SK-N-SH (cell line): ENCODE results near the gene MGAT4B. TPM values are rescaled to one million over a fixed set of nuclear protein-coding genes. Genes with fewer than 3 reads are reported as not detected.
"Not testable (repeated sequence)": the region's sequence is repeated elsewhere in the genome, so short reads cannot be mapped to it uniquely, and the experiment has no call there.

Source experiments
- CTCF ChIA-PET: fragments of 300-600, 350-600 bp; formaldehyde crosslinking; extraction: SDS; loops from one replicate; lab custom pipeline; 2021; lab: Yijun Ruan, JAX
- POLR2A ChIA-PET: fragments of 350-600 bp; sonication (Branson Sonifier 250); formaldehyde crosslinking; extraction: SDS; loops from one replicate; lab custom pipeline; 2020; ENCODE audit warnings: antibody characterized with exemption, inconsistent platforms; lab: Yijun Ruan, JAX
- DNase-seq: peaks from one replicate; pipeline ENCODE4 v3.0.0; 2012
- H2AFZ ChIP-seq: fragments of 200-600 bp; sonication (generic); 2 replicates; pipeline ENCODE4 v1.8.1; 2016; ENCODE audit warnings: antibody characterized with exemption, mild to moderate bottlenecking, low read depth
- H3F3A ChIP-seq: fragments of 200-600 bp; sonication (generic); replicated peaks from 2 replicates; pipeline ENCODE3; 2016; ENCODE audit warnings: antibody characterized with exemption, mild to moderate bottlenecking; ENCODE audit not compliant: insufficient read depth
- H3K27ac ChIP-seq, 2 experiments: fragments of 200-500 bp in 1 of 2; fragments of 200-600 bp in 1 of 2; sonication (Bioruptor generic) in 1 of 2; sonication (generic), shearing (Covaris generic) in 1 of 2; 2 replicates each; pipeline versions ENCODE4 v1.5.1 to v1.6.1; 2014 to 2016; ENCODE audit warnings: low read depth in 2 of 2, inconsistent platforms in 1 of 2, low read length in 1 of 2, mild to moderate bottlenecking in 1 of 2, mixed read lengths in 1 of 2
- H3K27me3 ChIP-seq: fragments of 200-600 bp; sonication (generic), shearing (Covaris generic); 2 replicates; pipeline ENCODE4 v1.6.1; 2016; ENCODE audit warnings: mixed run types; ENCODE audit not compliant: insufficient read depth
- H3K36me3 ChIP-seq, 2 experiments: fragments of 200-500 bp in 1 of 2; fragments of 200-600 bp in 1 of 2; sonication (Bioruptor generic) in 1 of 2; sonication (generic) in 1 of 2; replicated peaks in 1 of 2; 2 replicates each; pipeline versions ENCODE3 to v1.5.1; 2014 to 2016; ENCODE audit warnings: low read length in 1 of 2, mild to moderate bottlenecking in 1 of 2; ENCODE audit not compliant: insufficient read depth in 2 of 2, control insufficient read depth in 1 of 2
- H3K4me1 ChIP-seq, 2 experiments: fragments of 200-500 bp in 1 of 2; fragments of 200-600 bp in 1 of 2; sonication (Bioruptor generic) in 1 of 2; sonication (generic), shearing (Covaris generic) in 1 of 2; 2 replicates each; pipeline versions ENCODE4 v1.5.1 to v1.6.1; 2014 to 2016; ENCODE audit warnings: low read depth in 1 of 2, low read length in 1 of 2, mixed run types in 1 of 2; ENCODE audit not compliant: insufficient read depth in 2 of 2, control insufficient read depth in 1 of 2
- H3K4me2 ChIP-seq: fragments of 200-600 bp; sonication (generic), shearing (Covaris generic); 2 replicates; pipeline ENCODE4 v1.6.1; 2017; ENCODE audit warnings: mixed run types
- H3K4me3 ChIP-seq, 2 experiments: fragments of 200-500 bp in 1 of 2; fragments of 200-600 bp in 1 of 2; sonication (Bioruptor generic) in 1 of 2; sonication (generic), shearing (Covaris generic) in 1 of 2; 2 replicates each; pipeline versions ENCODE4 v1.5.1 to v1.8.1; 2014 to 2016; ENCODE audit warnings: low read depth in 2 of 2, inconsistent platforms in 1 of 2, low read length in 1 of 2, mild to moderate bottlenecking in 1 of 2, mixed read lengths in 1 of 2, moderate library complexity in 1 of 2
- H3K79me2 ChIP-seq: fragments of 200-600 bp; sonication (generic); 2 replicates; pipeline ENCODE4 v1.8.1; 2017; ENCODE audit warnings: mild to moderate bottlenecking; ENCODE audit not compliant: insufficient read depth
- H3K9ac ChIP-seq: fragments of 200-600 bp; sonication (generic); 2 replicates; pipeline ENCODE4 v1.6.1; 2017; ENCODE audit warnings: mixed run types
- H3K9me2 ChIP-seq: fragments of 200-600 bp; sonication (generic); 2 replicates; pipeline ENCODE4 v1.6.1; 2017; ENCODE audit warnings: mixed run types
- H3K9me3 ChIP-seq: fragments of 200-600 bp; sonication (generic); 2 replicates; pipeline ENCODE4 v1.6.1; 2017; ENCODE audit warnings: mixed run types, mild to moderate bottlenecking, moderate library complexity
- H4K20me1 ChIP-seq: fragments of 200-600 bp; sonication (generic); 2 replicates; pipeline ENCODE4 v1.6.1; 2017; ENCODE audit warnings: mild to moderate bottlenecking, mixed run types; ENCODE audit not compliant: insufficient read depth
- EZH2phosphoT487 ChIP-seq: fragments of 200-600 bp; sonication (generic); IDR thresholded peaks from 2 replicates; pipeline ENCODE4 v1.6.1; 2017; ENCODE audit warnings: low read depth, mixed run types, mild to moderate bottlenecking, antibody characterized with exemption, moderate library complexity, borderline replicate concordance
- GATA2 ChIP-seq: sonication (generic); formaldehyde crosslinking; IDR thresholded peaks from 2 replicates; pipeline ENCODE4 v1.5.0; 2020; ENCODE audit warnings: mild to moderate bottlenecking, missing genetic modification reagents
- MEF2A ChIP-seq: IDR thresholded peaks from 2 replicates; pipeline ENCODE4 v1.4.0; 2012; ENCODE audit warnings: low read depth, borderline replicate concordance
- NFIC ChIP-seq: IDR thresholded peaks from 2 replicates; pipeline ENCODE4 v1.4.0; 2012; ENCODE audit warnings: borderline replicate concordance
- NRF1 ChIP-seq: IDR thresholded peaks from 2 replicates; pipeline ENCODE4 v1.6.1; 2012; ENCODE audit warnings: low read depth, mild to moderate bottlenecking, low read length
- SIN3A ChIP-seq: IDR thresholded peaks from 2 replicates; pipeline ENCODE4 v1.6.1; 2012; ENCODE audit warnings: low read depth, mild to moderate bottlenecking, low read length, moderate library complexity, borderline replicate concordance
- TEAD4 ChIP-seq: IDR thresholded peaks from 2 replicates; pipeline ENCODE4 v1.4.0; 2012; ENCODE audit warnings: mild to moderate bottlenecking, borderline replicate concordance; ENCODE audit not compliant: insufficient read depth
- WGBS: methylation state at CpG from one replicate; pipeline ENCODE4 v1.1.6; 2017; ENCODE audit warnings: low lambda C conversion rate; 5-methylcytosine and 5-hydroxymethylcytosine counted together
- polyA plus RNA-seq, 3 experiments: library from polyadenylated mRNA; depleted of rRNA; stranded (reverse); fragments of >200 nt; gene quantifications; 2 replicates each; pipeline ENCODE4 v1.2.3, GENCODE V29; 2012
- TF ChIP-seq, protein P1 (sequence below): fragments of 150-350 bp; IDR thresholded peaks from 2 replicates; pipeline ENCODE4 v1.6.1; 2017; ENCODE audit warnings: antibody characterized with exemption, low read length, low read depth, borderline replicate concordance
- TF ChIP-seq, protein P2 (sequence below): IDR thresholded peaks from 2 replicates; pipeline ENCODE4 v1.4.0; 2012; ENCODE audit warnings: low read depth, borderline replicate concordance

The MGAT4B gene
- polyA plus RNA-seq, 1 of the 3 experiments (the other 2 are of a cell fraction): 190 TPM

GRCh38 chr5:179791881-179792611 is 14.6 kb downstream of the MGAT4B start:
- H3F3A ChIP-seq: peaks cover 4% of the 10 kb centered on the region
- TF ChIP-seq SIN3A (no peak), TEAD4 (no peak), GATA2 (CRISPR knock-in tag) (no peak), NFIC (no peak), EZH2phosphoT487 (no peak), MEF2A (no peak), NRF1 (no peak)
- TF ChIP-seq, protein P1, sequence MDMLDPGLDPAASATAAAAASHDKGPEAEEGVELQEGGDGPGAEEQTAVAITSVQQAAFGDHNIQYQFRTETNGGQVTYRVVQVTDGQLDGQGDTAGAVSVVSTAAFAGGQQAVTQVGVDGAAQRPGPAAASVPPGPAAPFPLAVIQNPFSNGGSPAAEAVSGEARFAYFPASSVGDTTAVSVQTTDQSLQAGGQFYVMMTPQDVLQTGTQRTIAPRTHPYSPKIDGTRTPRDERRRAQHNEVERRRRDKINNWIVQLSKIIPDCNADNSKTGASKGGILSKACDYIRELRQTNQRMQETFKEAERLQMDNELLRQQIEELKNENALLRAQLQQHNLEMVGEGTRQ: no peak
- TF ChIP-seq, protein P2, sequence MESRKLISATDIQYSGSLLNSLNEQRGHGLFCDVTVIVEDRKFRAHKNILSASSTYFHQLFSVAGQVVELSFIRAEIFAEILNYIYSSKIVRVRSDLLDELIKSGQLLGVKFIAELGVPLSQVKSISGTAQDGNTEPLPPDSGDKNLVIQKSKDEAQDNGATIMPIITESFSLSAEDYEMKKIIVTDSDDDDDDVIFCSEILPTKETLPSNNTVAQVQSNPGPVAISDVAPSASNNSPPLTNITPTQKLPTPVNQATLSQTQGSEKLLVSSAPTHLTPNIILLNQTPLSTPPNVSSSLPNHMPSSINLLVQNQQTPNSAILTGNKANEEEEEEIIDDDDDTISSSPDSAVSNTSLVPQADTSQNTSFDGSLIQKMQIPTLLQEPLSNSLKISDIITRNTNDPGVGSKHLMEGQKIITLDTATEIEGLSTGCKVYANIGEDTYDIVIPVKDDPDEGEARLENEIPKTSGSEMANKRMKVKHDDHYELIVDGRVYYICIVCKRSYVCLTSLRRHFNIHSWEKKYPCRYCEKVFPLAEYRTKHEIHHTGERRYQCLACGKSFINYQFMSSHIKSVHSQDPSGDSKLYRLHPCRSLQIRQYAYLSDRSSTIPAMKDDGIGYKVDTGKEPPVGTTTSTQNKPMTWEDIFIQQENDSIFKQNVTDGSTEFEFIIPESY: no peak
- CTCF ChIA-PET: interaction anchor here (0.8 to 8.3 kb wide), 4 partner anchors 9 to 29 kb away, joined by 3 to 67 read pairs (median 3); no protein-coding TSS in a partner anchor
- no peak overlapping the region for H3K4me2 ChIP-seq
- no peak overlapping the region for H3K9ac ChIP-seq
- H3K9me3 ChIP-seq: no peaks in the 10 kb centered on the region
- no peaks in the 10 kb centered on the region for H4K20me1 ChIP-seq
- H2AFZ ChIP-seq: no peak overlapping the region
- H3K27ac ChIP-seq: no peak overlapping the region
- no peaks in the 10 kb centered on the region for H3K36me3 ChIP-seq
- H3K79me2 ChIP-seq: no peaks in the 10 kb centered on the region
- WGBS: 90% methylated on average over 6 of the region's 15 CpGs
- DNase-seq: peak; percentile 9
- H3K4me3 ChIP-seq: no peak overlapping the region
- POLR2A ChIA-PET: no interaction called here
- peaks cover 0 to 14% of the 10 kb centered on the region in 2 experiments; a peak in 1 of 4 replicates for H3K4me1 ChIP-seq
- no peaks in the 10 kb centered on the region for H3K9me2 ChIP-seq
- no peaks in the 10 kb centered on the region for H3K27me3 ChIP-seq

DNA sequence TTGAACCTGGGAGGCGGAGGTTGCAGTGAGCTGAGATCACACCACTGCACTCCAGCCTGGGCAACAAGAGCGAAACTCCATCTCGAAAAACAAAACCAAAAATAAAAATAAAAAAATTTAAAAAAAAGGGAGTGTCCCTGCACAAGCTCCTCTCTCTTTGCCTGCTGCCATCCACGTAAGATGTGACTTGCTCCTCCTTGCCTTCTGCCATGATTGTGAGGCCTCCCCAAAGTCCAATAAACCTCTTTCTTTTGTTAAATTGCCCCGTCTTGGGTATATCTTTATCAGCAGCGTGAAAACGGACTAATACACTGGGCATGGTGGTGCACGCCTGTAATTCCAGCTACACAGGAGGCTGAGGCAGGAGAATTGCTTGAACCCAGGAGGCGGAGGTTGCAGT is 17.4 kb downstream of the MGAT4B start:
- H3K27me3 ChIP-seq, H3K9ac ChIP-seq, H3K4me2 ChIP-seq, H3K4me3 ChIP-seq, H3K36me3 ChIP-seq, DNase-seq, H3F3A ChIP-seq, H4K20me1 ChIP-seq, H3K9me3 ChIP-seq, H3K27ac ChIP-seq, H3K4me1 ChIP-seq, POLR2A ChIA-PET, H3K79me2 ChIP-seq, H3K9me2 ChIP-seq, H2AFZ ChIP-seq: not testable (repeated sequence)
- WGBS: 96% methylated on average over 9 of the region's 9 CpGs
- CTCF ChIA-PET: interaction anchor here (1.2 kb wide), 1 partner anchor 16 kb away, joined by 3 read pairs; no protein-coding TSS in a partner anchor
